ENCODE results near the gene EHD2.
"Not testable (repeated sequence)": the region's sequence is repeated elsewhere in the genome, so short reads cannot be mapped to it uniquely, and the experiment has no call there.

EHD2 gene

GRCh38 chr19:47707135-47707925 lies 5.9 kb upstream of the EHD2 start:
- DNase-seq = peak; percentile 48 to 96 (median 72)
- intact Hi-C loops (cut with DNase I) = no loop called here

- intact Hi-C loops (cut with DNase I) = loop anchor here (5.0 kb wide), 1 partner anchor 81 kb away; no protein-coding TSS in a partner anchor
- no peak for DNase-seq
Observed at GRCh38 chr19:47711652-47712242, 1.5 kb upstream of the EHD2 start.

GRCh38 chr19:47714339-47714738 lies 1.1 kb downstream of the EHD2 start:
- no peak for DNase-seq

GRCh38 chr19:47714855-47715254 lies 1.6 kb downstream of the EHD2 start:
- DNase-seq = not testable (repeated sequence)
- intact Hi-C loops (cut with DNase I) = loop anchor here (5.0 kb wide), 1 partner anchor 77 kb away; no protein-coding TSS in a partner anchor

More at GRCh38 chr19:47714339-47714738, 1.1 kb downstream of the EHD2 start:
- intact Hi-C loops (cut with DNase I) = loop anchor here (5.0 kb wide), 1 partner anchor 78 kb away; no protein-coding TSS in a partner anchor

- intact Hi-C loops (cut with DNase I) = no loop called here
- no peak for DNase-seq
Observed at GRCh38 chr19:47716270-47716937, 3.2 kb downstream of the EHD2 start.

GRCh38 chr19:47718415-47719046 lies 5.3 kb downstream of the EHD2 start:
- intact Hi-C loops (cut with DNase I); DNase-seq: not testable (repeated sequence)

- DNase-seq = peak; percentile 43 to 96 (median 70)
- intact Hi-C loops (cut with DNase I) = no loop called here
Observed at GRCh38 chr19:47719047-47719859, 6.0 kb downstream of the EHD2 start.

- DNase-seq = no peak
- intact Hi-C loops (cut with DNase I) = no loop called here
Observed at GRCh38 chr19:47720669-47721422, 7.6 kb downstream of the EHD2 start.

GRCh38 chr19:47723581-47723940 lies 10.3 kb downstream of the EHD2 start:
- no peak for DNase-seq
- intact Hi-C loops (cut with DNase I) = no loop called here

GRCh38 chr19:47725759-47726401 lies 12.7 kb downstream of the EHD2 start:
- no peak for DNase-seq
- intact Hi-C loops (cut with DNase I) = no loop called here

- DNase-seq = no peak
- intact Hi-C loops (cut with DNase I) = no loop called here
Observed at GRCh38 chr19:47726467-47726866, 13.2 kb downstream of the EHD2 start.

- intact Hi-C loops (cut with DNase I); DNase-seq: not testable (repeated sequence)
Observed at GRCh38 chr19:47728295-47728694, 15.1 kb downstream of the EHD2 start.

GRCh38 chr19:47729468-47729798 lies 16.2 kb downstream of the EHD2 start:
- intact Hi-C loops (cut with DNase I) = no loop called here

GRCh38 chr19:47729799-47730520 lies 16.7 kb downstream of the EHD2 start:
- DNase-seq = peak in 8 of 10 donors; percentile 22 to 97 (median 66)
- intact Hi-C loops (cut with DNase I) = no loop called here

More at GRCh38 chr19:47729468-47729798, 16.2 kb downstream of the EHD2 start:
- DNase-seq = no peak

- intact Hi-C loops (cut with DNase I) = no loop called here
- no peak for DNase-seq
Observed at GRCh38 chr19:47730521-47730889, 17.3 kb downstream of the EHD2 start.

- no peak for DNase-seq
- intact Hi-C loops (cut with DNase I) = no loop called here
Observed at GRCh38 chr19:47730910-47731309, 17.7 kb downstream of the EHD2 start.

GRCh38 chr19:47735131-47735530 lies 21.9 kb downstream of the EHD2 start:
- no peak for DNase-seq
- intact Hi-C loops (cut with DNase I) = no loop called here

GRCh38 chr19:47740866-47741519 lies 27.8 kb downstream of the EHD2 start:
- DNase-seq = no peak
- intact Hi-C loops (cut with DNase I) = no loop called here
